Left renal cortex interstitium (tissue), 4 donors: Measurements from ENCODE around the gene CCDC142. TPM values are rescaled to one million over a fixed set of nuclear protein-coding genes. Genes with fewer than 3 reads are reported as not detected.

Source experiments
- DNase-seq, 4 donors: peaks; one replicate each; pipeline ENCODE4 v3.0.0-alpha.2; 2013; ENCODE audit warnings: low read depth in 4 of 4, low spot score in 2 of 4, missing footprints in 1 of 4
- polyA plus RNA-seq, 4 donors: library from polyadenylated mRNA; unstranded; fragments of 120-200 nt; gene quantifications; one replicate each; pipeline ENCODE4 v1.2.1, GENCODE V29; 2013; ENCODE audit not compliant: insufficient read length in 4 of 4

The CCDC142 gene, protein sequence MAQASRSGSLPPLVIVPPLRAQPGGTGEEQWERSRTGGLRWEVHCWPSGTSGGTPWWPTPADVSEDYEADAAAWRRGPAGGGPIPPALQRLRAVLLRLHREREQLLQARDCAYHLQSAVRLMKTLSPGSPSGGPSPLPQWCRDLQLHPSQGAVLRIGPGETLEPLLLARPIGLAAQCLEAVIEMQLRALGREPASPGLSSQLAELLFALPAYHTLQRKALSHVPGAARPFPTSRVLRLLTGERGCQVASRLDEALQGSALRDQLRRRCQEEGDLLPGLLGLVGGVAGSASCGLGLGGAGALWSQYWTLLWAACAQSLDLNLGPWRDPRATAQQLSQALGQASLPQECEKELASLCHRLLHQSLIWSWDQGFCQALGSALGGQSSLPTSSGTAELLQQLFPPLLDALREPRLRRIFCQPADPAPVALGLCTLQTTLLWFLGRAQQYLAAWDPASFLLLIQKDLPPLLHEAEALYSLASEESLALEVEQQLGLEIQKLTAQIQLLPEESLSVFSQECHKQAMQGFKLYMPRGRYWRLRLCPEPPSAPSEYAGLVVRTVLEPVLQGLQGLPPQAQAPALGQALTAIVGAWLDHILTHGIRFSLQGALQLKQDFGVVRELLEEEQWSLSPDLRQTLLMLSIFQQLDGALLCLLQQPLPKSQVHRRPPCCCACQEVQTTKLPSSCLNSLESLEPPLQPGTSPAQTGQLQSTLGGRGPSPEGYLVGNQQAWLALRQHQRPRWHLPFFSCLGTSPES
- 10 to 100 TPM in 3 of 4 donors, 1 to 10 TPM in 1; 8.5 to 19.7 (median 13.4) TPM for polyA plus RNA-seq

DNA sequence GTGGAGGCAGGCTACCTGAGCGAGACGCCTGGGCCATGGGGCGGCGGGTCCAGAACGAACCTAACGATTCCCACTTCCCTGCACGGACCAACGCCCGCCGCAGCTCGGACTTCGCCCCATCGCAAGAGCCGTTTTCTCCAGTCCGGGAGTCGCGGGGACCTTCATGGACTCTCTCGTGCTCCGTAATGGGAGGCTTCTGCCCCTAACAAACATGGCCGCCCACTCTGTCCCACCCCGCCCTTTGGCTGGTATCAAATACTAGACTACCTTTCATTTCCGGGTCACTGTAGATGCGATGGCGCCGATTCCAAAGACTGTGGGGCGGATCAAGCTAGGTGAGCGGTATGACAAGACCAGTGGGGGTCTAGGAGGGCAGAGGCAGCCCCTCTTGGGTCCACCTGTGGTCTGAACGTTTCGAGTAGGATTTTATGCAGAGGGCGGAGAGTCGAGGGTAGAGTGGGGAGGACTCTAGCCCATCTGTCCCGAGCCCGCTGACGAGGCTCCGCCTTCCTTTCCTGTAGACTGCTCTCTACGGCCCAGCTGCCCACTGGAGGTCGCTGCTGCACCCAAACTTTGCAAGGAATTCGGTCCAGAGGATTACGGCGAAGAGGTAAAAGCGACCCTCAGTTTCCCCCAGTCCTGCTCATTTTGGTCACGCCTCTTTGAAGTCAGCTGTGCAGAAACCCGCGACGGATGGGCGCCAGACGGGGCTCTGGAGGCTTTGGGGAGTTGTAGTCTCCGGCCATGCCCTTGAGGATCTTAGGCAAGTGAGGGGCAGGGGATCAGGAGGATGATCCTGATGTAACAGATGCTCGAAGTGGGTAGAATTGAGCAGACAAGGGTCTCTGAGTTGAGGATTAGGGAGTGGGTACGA, at the start of gene CCDC142, which contains the start of gene TTC31:
TSS of gene CCDC142 (minus strand) at position 198 of the 874 bp plus-strand sequence. CDS start at position 37, 161 bp downstream.
TSS of gene TTC31 (plus strand) at position 281 of the 874 bp plus-strand sequence. CDS start at position 296, 15 bp downstream.
- peak; percentile 94 to 97 (median 96) for DNase-seq

DNA sequence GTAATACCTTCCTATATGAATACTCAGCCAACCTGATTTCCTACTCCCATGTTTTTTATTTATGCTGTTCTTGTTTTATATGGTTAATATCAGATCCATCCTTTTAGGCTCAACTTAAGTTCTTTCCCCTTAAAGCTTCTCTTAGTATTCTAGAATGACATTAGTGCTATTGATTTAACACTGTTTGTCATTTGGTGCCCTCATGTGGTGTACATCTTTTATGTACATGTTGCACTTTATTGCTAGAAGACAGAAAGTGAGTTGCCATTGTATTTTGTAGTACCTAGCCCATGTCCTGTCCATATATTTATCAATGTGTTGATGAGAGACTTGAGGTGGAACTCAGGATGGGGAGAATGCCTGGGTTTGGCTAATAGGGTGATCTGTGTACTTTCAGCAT, 49.4 kb upstream of the CCDC142 start:
- DNase-seq: no peak

DNA sequence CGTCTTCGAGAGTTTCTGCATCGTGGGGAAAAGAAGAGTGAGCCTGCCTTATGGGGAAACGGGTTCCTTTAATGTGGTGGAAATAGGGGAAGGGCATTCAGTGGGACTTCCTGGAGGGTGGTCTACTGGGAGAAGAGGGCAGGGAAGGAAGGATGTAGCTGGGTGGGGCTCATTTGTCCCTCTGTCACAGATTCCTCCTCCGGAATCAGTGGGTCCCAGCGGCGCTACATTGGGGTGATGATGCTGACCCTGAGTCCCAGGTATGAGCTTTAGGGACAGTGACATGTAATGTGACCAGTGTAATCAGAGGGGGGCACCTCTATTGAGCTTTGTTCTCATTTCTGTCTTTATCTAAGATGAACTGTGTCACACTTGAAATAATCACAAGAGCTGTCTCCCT, 48.9 kb upstream of the CCDC142 start:
- DNase-seq: no peak

DNA sequence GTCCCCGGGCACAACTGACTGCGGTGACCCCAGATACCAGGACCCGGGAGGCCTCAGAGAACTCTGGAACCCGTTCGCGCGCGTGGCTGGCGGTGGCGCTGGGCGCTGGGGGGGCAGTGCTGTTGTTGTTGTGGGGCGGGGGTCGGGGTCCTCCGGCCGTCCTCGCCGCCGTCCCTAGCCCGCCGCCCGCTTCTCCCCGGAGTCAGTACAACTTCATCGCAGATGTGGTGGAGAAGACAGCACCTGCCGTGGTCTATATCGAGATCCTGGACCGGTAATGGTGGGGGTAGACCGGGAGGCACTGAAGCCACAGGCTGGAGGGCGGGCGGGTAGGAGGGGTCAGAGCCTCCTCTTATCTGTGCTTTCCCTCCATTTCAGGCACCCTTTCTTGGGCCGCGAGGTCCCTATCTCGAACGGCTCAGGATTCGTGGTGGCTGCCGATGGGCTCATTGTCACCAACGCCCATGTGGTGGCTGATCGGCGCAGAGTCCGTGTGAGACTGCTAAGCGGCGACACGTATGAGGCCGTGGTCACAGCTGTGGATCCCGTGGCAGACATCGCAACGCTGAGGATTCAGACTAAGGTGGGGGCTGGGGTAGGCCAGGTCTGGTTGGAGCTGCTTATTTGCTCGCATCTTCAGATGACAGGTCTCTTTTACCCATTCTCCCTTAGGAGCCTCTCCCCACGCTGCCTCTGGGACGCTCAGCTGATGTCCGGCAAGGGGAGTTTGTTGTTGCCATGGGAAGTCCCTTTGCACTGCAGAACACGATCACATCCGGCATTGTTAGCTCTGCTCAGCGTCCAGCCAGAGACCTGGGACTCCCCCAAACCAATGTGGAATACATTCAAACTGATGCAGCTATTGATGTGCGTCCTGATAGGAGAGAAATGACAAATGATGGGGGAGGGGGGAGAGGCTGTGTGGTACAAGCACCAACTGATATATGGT, 47.7 kb upstream of the CCDC142 start:
- DNase-seq: no peak

DNA sequence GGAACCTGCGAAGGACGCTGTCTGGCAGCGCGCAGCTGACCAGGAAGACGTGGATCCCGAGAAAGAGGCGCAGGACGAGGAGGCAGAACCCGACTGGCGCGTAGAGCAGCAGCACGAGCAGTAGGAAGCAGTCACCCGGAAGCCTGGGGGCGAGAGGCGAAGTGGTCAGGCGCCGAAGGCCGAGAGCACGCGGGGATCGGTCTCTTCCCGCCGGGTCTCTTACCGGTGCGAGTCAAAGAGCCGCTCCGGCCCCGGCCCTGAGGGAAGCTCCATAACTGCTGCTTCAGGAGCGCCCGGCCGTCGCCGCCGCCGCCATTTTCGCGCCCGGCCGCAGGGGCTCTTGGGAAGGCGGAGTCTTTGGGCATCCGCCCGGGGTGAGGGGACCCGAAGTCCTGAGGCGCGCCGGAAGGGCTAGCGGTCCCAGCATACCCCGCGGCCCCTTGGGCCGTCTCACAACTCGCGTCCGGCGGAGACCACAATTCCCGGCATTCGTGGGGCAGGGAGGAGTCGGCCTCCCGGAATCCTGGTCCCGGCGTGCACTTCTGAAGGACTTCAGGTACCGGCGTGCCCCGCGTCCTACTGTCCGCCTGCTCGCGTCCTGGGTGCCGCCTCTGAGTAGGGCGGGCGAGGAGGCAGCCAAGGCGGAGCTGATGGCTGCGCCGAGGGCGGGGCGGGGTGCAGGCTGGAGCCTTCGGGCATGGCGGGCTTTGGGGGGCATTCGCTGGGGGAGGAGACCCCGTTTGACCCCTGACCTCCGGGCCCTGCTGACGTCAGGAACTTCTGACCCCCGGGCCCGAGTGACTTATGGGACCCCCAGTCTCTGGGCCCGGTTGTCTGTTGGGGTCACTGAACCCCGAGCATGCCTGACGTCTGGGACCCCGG, 46.8 kb upstream of the CCDC142 start, which contains the start of the genes AUP1 and HTRA2:
TSS of gene AUP1 (minus strand) at position 350 of the 882 bp plus-strand sequence. CDS start at position 273, 77 bp downstream.
TSS of gene HTRA2 (plus strand) at position 577 of the 882 bp plus-strand sequence. CDS start at position 651, 74 bp downstream.
- DNase-seq: peak; percentile 94 to 99 (median 94)

DNA sequence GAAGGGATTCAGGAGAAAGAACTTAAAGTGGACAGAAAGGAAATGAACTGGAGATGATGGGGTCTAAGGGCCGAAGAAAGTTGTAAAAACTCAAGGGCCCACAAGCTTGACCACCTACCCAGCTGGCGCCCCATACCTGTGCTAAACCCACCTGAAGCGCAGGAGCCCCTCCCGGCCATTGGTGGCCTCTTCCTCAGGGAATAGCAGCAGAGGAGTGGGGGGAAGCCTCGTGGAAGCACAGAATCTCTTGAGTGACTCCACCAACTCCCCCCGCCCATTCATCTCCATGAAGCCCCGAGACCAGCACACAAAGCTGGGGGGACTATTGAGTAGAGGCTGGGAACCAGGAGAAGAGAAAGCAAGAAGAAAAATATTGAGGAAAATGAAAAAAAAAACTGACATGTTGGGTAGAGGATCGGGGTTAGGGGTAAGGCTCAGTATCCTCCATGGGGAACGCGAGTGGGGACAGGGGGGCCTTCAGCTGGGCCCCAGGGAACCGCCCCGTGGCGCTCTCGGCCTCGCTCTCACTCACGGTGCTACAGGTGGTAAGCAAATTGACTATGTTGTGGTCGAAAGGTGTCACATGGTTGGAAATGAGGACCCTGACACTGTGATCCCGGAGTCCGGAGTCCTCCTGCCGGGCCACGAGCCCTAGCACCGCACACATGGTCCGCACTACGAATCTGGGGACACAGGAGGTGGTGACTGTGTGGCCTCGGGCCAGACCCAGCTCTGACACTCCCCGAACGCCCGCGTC, 46.0 kb upstream of the CCDC142 start:
- DNase-seq: no peak

DNA sequence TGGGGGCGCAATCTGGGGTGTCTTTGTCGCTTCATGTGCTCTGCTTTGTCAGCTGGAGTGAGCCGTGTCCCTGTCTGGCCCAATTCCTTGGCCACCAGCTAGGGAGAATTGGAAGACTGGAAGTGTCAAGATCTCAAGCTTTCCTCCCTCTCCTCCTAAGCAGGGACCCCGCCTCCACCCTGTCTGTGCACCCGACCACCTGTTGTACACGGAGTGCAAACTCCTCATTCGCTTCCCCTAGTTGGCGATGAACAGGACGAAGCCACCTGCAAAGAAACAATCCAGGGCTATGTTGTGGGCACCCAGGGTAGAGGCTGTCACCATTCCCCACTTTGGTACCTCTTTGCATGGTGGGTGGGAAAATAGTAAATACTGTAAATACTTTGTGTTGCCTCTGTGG, 44.9 kb upstream of the CCDC142 start:
- no peak for DNase-seq

DNA sequence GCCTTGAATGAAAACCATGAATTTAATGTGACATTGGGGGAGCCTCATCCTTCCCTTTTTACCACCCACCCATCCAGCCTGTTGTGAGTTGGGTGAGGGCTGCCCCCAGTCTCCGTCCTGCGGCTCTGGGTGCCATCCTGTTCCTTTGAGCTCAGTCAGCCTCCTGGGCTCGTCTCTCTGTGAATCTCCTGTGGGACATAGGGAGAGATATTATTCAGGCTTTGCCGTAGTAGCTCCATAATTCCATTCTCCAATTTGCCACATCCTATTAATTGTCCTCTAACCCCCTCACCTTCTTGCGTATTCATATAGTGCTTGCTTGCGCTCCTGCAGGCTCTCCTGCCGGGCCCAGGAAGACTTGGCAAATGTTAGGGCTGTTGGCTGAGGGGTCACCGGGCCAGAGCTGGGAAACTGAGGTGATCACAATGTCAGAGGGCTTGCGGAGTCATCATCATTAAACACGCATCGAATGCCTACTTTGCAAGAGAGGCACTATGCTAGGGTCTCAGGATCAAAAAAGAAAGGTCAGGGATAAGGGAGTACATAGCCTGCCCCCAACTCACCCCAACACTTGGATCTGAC, 43.9 kb upstream of the CCDC142 start:
- DNase-seq: no peak

DNA sequence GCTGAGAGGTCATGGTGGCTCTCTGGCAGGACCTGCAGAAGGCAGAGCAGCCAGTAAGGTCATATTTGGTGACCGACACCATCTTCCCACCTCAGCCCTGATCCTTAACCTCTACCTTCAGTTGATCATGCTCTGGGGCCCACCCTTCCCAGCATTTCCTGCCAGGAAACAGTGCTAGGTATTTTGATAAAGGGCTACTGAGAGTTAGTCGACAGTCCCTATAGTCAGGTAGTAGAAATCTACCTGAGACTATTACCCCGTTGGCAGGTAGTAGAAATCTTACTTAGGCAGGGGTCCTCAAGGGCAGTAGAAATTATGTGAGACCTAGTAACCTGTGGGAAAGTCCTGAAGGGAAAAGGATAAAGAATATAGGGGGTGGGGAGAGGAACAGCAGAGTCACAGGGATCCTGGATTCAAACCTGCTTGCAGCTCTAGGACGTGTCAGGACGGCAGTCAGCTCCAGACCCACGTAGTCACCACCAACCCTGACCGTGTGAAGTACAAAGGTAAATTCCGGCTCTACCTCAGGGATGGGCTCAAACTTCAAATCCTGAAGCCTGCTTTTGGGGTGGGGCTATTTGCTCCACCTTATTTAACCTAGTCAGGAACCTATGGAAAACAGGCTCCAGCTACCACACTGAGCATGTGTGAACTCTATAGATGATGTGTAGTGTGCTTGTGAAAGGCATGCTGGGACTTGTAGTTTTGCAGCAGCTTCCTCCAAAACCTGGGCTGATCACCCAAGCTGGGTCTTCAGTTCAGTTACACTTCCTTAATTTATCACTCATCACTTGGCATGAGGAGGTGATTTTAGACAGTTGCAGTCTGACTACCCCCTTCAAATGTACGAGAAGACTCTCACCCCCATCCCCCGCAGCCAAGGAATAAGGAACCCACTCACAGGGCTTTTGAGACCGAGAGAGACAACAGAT, 43.2 kb upstream of the CCDC142 start, which contains the start of gene DQX1:
TSS of gene DQX1 (minus strand) at position 515 of the 932 bp plus-strand sequence. CDS start at position 13, 502 bp downstream.
- no peak for DNase-seq

DNA sequence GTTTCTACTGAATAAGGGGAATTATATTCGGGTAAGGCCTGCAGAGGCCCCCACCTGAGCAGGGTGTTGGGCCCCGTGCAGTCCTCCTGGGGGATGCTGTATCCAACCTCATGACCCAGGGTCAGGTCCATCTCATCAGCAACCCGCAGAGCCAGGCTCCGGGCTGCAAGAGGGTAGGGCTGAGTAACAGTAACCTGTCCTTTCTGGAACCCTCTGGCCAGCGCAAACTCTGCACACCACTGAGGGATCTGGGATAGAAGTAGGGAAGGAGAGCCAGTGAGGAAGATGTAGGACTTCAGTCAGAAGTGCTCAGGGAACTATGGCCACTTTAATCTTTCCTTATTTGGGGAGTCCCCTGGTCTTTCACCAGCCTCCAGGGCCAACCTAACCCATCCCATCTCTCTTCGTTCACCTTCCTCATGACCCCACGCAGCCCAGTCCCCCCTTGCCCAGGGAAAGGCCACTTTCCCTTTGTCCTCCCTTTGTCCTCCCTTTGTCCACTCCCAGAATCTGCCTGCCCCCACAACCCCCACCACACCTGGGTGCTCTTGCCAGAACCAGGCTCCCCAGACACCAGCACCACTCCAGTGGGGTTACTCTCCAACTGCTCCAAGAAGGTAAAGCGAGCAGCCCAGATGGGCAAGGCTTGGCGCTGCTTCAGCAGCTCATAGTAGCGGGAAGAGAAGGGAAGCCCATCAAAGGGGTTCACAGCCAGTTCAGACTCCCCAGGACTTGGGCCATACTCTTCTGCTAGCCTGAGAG, 42.3 kb upstream of the CCDC142 start:
- DNase-seq: no peak

DNA sequence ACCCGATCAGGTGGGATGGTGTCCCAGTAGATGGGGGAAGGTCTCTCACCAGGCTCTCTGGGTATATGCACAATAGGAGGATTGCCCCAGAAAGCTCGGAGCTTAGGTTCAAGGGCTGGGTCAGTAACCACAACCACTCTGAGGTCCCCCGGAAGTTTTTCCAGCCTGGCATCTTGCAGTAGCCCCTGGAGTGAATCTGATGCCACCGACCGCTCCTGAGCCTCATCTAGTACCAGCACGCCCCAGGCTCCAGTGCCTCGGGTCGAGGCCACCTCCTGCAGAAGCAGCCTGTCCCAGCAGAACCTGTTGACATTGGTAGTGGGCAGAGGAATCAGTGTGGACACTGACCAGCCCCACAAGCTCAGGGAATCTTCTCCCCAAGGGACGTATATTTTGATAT, 41.2 kb upstream of the CCDC142 start:
- no peak for DNase-seq

DNA sequence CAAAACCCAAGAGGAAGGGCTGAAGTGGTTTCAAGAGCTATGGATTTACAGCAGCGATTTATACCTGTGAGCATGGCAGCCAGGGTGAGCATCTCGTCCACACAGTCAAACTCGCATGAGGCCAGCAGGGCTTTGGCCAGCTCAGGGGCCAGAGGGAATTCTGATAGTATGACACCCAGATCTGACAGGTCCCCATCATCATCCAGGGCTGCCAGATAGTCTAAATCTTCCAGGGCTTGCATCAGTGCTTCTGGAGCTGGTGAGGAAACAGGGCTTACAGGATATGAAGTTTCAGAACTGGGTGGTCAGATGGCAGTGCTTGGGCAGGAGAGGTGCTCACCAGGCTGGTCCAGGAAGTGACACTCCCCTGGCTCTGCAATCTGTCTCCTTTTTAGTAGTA, 39.7 kb upstream of the CCDC142 start:
- DNase-seq: no peak

DNA sequence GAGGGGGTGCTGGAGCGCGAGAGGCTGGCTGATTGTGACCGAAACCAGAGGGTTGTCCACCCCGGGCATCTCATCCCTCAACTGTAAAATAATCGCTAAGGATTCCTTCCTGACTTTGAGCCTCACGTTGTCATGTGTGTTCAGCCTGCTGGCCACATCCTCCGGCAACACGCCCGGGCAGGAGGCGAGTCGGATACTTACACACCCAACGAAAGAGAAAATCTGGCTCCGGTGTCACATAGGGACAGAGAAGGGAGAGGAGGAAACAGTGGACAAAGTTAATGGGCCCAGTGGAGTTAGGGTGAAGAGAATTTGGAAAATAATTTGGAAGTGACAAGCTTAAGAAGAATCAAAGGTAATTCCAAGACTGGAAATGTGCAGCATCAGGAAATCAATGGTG, 33.9 kb upstream of the CCDC142 start:
- no peak for DNase-seq

DNA sequence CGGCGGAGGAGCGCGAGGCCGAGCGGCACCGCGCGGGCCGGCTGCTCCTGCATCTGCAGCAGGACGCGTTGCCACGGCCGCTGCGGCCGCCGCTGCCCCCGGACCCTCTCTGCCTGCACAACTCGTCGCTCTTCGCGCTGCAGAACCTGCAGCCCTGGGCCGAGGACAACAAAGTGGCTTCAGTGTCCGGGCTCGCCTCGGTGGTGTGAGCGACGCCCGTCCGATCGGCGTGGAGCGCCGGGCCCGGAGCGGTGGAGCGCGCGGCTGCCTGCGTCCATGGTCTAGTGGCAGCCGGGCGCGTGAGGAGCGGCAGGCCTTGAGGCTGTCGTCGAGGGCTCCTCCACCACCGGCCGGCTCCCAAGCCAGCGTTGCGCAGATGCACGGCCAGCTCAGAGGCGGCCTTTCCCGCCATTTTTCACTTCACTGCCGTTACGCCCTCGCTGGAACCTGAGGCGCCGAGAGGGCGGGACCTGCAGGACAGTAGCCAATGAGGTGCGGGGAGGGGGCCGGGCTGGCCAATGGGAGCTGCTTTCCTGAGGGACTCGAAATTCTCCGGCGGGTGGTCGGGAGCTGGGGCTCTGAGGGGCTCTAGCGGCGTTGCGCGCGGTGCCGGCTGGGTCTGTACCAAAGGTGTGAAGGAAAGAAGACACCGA, 33.3 kb upstream of the CCDC142 start:
- no peak for DNase-seq
